NCI-H146 treated with DMSO at 0.1 percent for 48 hours (cell line): ENCODE results near the gene MED8.

Source experiments
- DNase-seq: peaks from one replicate; lab custom pipeline; 2025; ENCODE audit not compliant: unreplicated experiment; lab: John Stamatoyannopoulos, UW

The MED8 gene

GRCh38 chr1:43360616-43361015 is 29.0 kb downstream of the MED8 start:
- DNase-seq: no peak

GRCh38 chr1:43359696-43360095 is 29.9 kb downstream of the MED8 start:
- no peak for DNase-seq

- peak; percentile 89 for DNase-seq
These were observed 30.6 kb downstream of the MED8 start, which contains the start of gene CDC20 for GRCh38 chr1:43358746-43359693. TSS of gene CDC20 (plus strand) at chr1:43358981. CDS start at chr1:43359216, 235 bp downstream.

- peak; percentile 37 for DNase-seq
These were observed 31.4 kb downstream of the MED8 start for GRCh38 chr1:43358121-43358745.

- no peak for DNase-seq
These were observed 32.3 kb downstream of the MED8 start for GRCh38 chr1:43357251-43357650.

GRCh38 chr1:43354936-43355335 is 34.7 kb downstream of the MED8 start:
- DNase-seq: no peak

- no peak for DNase-seq
These were observed 35.1 kb downstream of the MED8 start for GRCh38 chr1:43354471-43354870.

- DNase-seq: no peak
These were observed 36.7 kb downstream of the MED8 start for GRCh38 chr1:43352881-43353280.

- no peak for DNase-seq
These were observed 37.3 kb downstream of the MED8 start for GRCh38 chr1:43352351-43352705.

- no peak for DNase-seq
These were observed 37.9 kb downstream of the MED8 start for GRCh38 chr1:43351421-43352350.

GRCh38 chr1:43350976-43351375 is 38.6 kb downstream of the MED8 start:
- DNase-seq: no peak

- no peak for DNase-seq
These were observed 39.9 kb downstream of the MED8 start for GRCh38 chr1:43349594-43350306.

- peak; percentile 83 for DNase-seq
These were observed 40.6 kb downstream of the MED8 start for GRCh38 chr1:43348809-43349593.

GRCh38 chr1:43348343-43348808 is 41.2 kb downstream of the MED8 start:
- DNase-seq: peak; percentile 54

- DNase-seq: no peak
These were observed 43.0 kb downstream of the MED8 start for GRCh38 chr1:43346636-43347035.

GRCh38 chr1:43345120-43345519 is 44.5 kb downstream of the MED8 start:
- no peak for DNase-seq

- no peak for DNase-seq
These were observed 45.2 kb downstream of the MED8 start for GRCh38 chr1:43344267-43344850.

GRCh38 chr1:43340559-43340958 is 49.0 kb downstream of the MED8 start:
- no peak for DNase-seq

- DNase-seq: peak; percentile 10
These were observed 49.9 kb downstream of the MED8 start for GRCh38 chr1:43339584-43340232.
